EL (cell line): ENCODE measurements around the gene AFMID.
"Not testable (repeated sequence)": the region's sequence is repeated elsewhere in the genome, so short reads cannot be mapped to it uniquely, and the experiment has no call there.

Experiments used
- DNase-seq: peaks from one replicate; pipeline ENCODE4 v3.0.0-alpha.2; 2016

Gene AFMID

DNA sequence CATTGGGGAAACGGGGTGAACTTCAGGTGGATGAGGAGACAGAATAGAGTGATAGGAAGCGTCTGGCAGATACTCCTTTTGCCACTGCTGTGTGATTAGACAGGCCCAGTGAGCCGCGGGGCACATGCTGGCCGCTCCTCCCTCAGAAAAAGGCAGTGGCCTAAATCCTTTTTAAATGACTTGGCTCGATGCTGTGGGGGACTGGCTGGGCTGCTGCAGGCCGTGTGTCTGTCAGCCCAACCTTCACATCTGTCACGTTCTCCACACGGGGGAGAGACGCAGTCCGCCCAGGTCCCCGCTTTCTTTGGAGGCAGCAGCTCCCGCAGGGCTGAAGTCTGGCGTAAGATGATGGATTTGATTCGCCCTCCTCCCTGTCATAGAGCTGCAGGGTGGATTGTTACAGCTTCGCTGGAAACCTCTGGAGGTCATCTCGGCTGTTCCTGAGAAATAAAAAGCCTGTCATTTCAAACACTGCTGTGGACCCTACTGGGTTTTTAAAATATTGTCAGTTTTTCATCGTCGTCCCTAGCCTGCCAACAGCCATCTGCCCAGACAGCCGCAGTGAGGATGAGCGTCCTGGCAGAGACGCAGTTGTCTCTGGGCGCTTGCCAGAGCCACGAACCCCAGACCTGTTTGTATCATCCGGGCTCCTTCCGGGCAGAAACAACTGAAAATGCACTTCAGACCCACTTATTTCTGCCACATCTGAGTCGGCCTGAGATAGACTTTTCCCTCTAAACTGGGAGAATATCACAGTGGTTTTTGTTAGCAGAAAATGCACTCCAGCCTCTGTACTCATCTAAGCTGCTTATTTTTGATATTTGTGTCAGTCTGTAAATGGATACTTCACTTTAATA, 37.3 kb downstream of the AFMID start:
- no peak for DNase-seq

DNA sequence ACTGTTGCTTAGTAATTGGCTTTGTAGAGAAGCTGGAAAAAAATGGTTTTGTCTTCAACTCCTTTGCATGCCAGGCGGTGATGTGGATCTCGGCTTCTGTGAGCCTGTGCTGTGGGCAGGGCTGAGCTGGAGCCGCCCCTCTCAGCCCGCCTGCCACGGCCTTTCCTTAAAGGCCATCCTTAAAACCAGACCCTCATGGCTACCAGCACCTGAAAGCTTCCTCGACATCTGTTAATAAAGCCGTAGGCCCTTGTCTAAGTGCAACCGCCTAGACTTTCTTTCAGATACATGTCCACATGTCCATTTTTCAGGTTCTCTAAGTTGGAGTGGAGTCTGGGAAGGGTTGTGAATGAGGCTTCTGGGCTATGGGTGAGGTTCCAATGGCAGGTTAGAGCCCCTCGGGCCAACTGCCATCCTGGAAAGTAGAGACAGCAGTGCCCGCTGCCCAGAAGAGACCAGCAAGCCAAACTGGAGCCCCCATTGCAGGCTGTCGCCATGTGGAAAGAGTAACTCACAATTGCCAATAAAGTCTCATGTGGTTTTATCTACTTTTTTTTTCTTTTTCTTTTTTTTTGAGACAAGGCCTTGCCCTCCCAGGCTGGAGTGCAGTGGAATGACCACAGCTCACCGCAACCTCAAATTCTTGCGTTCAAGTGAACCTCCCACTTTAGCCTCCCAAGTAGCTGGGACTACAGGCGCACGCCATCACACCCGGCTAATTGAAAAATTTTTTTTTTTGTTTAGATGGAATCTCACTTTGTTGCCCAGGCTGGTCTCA, 38.1 kb downstream of the AFMID start:
- DNase-seq, result no peak

DNA sequence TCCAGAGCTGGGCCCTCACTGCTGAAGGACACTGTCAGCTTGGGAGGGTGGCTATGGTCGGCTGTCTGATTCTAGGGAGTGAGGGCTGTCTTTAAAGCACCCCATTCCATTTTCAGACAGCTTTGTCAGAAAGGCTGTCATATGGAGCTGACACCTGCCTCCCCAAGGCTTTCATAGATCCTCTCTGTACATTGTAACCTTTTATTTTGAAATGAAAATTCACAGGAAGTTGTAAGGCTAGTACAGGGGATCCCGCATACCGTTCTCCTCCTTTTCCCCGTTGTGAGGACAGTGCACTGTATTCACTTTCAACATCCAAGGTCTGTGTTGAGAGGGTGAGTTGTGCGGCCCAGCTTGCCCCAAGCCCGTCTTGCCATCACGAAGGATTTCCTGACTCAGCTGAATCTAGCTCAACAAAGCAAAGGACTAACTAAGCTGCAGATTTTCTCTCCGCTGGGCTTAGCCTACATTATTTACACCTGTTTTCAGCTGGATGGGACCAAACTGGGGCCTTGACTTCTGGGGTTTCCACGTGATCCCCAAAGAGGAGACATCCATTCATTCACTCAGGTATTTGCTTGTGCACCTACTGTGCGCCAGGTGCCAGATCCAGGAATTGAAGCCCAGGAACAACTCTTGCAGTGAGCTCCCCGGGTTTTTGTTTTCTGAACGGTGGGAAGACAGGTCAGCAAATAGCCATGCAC, 39.0 kb downstream of the AFMID start:
- DNase-seq, result no peak

DNA sequence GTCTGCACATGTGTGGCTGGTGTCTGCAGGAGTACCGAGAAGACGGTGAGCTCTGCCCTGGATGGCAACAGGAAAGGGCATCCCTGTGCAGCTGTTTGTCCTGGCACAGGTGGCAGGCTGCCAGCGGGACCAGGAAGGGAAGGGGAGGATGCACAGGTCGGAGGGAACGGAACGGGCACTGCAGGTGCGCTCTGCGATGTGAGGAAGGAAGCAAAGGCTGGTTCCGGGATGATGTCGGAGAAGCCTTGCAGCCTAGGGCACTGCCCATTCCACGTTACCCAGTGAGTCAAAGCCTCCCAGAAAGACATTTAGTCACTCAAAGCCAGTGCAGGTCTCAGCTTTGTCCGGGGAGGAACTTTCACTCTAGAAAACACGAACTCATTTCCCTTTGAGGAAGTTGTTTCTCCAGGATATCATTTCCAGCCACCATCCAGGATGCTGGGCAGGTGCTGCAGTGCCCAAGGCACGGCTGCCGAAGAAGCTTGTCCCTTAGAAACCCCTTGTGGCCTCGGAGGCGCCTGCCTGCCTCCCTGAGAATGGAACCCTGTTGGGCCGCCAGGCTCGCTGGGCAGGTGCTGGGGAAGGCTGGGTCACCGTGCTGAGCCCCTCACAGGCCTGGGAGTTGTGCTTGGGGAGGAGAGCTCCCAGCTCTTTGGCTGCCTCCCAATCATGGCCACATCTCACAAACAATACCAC, 39.7 kb downstream of the AFMID start:
- DNase-seq, result no peak

DNA sequence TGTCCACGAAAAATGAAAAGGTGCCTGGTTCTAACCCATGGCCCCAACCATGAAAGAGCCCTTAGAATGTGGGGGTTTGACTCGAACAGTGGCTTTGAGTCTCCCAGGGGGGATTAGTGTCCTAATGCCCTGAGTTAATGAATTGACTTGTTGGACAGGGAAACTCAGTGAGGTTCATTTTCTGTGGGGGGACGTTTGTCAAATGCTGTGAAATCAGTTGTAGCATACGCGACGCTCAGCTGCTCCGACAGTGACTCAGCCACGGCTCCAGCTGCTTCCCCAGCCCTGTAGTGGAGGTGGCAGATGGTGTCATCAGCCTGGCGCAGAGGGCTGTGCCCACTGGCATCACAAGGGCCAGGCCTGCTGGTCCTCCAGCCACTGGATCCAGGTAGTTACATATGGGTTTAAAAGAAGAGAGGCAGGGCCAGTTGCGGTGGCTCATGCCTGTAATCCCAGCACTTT, 40.3 kb downstream of the AFMID start:
- DNase-seq, result peak; percentile 36

DNA sequence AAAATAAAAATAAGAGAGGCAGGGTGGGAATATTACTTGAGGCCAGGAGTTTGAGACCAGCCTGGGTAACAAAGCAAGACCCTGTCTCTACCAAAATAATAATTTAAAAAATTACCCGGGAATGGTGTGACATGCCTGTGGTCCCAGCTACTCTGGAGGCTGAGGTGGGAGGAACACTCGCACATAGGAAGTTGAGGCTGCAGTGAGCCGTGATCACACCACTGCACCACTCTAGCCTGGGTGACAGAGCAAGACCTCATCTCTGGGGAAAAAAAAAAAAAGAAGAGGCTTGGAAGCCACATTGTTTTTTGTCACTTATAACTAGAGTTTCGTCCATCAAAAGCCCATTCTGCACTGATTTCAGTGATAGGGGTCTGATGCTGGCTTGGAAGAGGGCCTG, 41.0 kb downstream of the AFMID start:
- DNase-seq, result no peak

DNA sequence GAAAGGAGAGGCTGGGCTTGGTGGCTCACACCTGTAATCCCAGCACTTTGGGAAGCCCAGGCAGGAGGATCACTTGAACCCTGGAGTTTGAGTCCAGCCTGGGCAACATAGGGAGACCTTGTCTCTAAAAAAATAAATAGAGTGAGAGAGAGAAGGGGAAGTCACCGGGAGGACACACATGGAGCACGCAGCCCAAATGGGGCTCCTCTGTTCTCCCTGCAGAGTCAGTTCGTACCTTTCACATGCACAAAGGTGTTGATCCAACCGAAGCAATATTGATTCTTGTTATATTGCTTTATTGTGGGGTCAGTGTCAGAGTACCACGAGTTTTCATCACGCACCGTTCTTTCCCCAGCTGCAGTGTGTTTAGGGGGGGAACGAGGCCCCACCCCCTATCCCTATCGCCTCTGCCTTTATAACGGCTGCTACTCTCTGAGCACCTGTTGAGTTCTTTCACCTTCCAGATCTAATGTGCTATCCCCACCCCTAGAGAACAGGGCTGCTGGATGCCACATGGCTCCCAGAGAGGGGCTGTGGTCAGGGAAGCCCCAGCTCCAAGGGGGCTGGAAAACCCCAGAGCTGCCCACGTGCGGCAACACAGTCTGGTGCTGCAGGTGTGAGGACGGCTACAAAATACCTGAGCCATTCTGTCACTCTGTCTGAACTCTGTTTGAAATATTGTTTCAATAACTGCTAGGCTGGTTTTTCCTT, 43.2 kb downstream of the AFMID start:
- DNase-seq, result no peak

DNA sequence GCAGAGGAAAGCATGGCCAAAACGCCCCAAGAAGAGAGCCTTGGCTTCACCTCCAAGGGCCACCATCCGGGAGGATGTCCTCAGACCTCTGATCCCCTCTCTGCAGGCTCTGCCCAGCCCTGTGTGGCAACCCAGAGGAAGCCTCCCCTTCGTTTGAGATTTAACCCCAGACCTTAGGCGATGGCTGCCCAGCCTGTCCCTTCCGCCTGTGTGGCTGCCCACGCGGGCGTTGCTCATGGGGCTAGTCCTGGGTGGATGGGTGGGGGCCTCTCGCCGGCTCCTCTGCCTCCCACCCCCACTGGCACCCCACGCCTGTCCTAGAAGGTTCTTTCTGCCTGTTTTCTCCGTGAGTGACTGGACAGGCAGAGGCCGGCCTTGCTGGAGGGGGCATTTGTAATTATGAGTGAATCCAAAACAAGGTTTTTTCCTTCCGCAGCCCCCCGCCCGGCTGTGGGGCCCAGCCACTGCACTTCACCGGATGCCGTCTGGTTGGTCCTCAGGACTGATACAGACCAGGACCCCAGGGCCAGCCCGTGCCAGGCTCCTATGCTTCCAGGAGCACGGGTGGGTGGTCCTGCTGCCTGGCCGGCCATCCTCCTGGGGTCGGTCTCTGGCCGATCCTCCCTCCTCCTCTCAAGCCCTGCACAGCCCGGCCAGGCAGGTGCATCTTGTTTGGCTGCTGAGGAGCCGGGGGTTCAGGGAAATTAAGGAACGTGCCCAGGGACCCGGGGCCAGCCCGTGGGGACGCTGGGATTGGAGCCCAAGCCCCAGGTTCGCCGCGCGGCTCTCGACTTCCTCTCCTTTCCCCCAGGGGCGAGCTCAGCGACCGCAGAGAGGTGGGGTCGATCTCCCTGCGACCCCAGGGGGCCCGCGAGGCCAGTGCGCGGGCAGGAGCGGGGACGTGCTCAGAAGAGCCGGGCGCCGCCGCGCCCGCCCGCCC, 44.1 kb downstream of the AFMID start, which contains the start of gene TMEM235:
Gene TMEM235 (plus strand): TSS at position 636 of the 940 bp plus-strand sequence. CDS start 393 bp downstream, outside the sequence.
- DNase-seq, result no peak

DNA sequence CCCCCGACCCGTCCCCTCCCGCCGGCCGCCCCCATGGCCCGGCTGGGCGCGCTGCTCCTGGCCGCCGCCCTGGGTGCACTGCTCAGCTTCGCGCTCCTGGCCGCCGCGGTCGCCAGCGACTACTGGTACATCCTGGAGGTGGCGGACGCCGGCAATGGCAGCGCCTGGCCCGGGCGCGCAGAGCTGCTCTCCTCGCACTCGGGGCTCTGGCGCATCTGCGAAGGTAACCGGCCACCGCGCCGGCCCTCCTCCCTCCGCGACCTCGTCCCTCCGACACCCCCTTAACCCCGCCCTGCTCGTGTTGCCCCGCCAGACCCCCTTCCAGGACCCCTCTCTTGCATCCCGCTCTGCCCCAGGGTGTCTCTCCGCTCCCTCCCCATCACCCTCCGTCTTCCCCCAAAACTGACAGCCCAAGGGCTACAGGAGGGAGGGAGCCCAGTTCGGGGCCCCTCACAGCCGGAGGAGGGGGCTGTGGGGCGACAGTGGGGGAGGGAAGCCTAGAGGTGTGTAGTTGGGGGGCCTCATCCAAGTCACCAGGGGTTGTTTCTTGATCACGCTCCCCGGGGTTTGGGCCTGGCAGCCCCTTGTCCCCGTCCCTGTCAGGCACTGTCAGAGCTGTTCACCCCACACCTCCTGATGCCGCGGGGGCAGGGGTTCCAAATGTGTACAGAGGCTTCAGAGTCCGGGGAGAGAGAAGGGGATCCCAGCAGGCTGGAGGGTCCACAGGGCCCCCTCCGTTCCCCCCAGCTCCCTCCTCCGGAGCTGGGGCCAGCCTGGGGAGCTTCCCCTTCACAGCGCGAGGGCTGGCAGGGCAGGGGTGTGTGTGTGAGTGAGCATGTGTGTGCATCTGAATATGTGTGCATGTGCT, 45.1 kb downstream of the AFMID start:
- DNase-seq, result no peak

DNA sequence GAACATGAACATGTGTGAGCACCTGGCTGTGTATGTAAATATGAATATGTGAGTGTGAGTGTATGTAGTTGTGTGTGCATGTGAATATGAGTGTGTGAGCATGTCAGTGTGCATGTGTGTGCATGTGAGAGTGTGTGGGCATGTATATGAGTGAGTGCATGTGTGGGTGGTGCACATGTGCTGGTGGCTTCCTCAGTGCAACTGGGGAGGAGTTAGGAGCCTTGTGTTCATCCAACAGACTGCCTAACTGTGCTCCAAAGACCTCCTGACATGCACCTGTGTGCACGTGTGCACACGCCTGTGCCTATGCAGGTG, 45.7 kb downstream of the AFMID start:
- no peak for DNase-seq

DNA sequence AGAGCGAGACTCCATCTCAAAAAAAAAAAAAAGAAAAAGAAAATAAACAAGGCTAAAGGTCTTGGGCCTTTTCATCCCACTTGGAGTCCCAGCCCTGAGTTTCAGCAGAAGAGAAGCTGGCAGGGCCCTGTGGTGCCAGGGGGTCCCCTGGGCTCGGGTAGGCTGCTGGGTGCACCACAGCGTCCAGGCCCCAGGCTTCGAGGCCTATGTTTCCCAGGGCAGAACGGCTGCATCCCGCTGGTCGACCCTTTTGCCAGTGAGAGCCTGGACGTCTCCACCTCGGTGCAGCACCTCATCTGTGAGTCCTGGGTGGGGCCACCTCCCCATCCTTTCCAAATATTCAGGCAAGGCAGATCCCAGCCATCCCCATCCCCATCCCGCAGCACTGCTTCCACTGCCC, 46.5 kb downstream of the AFMID start:
- DNase-seq, result no peak

DNA sequence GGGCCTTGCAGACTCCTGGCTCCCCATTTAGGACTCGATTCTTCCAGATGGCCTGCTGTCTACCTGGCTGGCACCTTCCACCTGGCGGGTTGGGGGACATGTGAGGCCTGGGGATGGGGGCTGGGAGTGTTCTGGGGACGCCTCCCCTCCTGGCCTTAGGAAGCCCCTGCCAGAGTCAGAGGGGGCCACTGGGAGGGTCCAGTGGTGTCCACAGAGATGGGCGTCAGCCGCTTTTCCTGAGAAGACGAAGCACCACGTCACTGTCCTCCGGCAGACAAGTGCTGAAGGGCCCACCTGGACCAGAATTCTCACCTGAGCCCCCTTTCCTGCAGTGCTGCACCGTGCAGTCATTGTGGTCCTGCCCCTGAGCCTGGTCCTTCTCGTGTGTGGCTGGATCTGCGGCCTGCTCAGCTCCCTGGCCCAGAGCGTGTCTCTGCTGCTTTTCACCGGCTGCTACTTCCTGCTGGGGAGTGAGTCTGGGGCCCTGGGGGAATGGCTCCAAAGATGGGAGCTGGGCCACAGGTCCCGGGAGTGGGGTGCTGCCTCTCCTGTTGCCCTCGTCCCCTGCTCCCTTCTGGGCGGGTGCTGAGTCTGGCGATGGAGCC, 47.2 kb downstream of the AFMID start:
- DNase-seq, result no peak

DNA sequence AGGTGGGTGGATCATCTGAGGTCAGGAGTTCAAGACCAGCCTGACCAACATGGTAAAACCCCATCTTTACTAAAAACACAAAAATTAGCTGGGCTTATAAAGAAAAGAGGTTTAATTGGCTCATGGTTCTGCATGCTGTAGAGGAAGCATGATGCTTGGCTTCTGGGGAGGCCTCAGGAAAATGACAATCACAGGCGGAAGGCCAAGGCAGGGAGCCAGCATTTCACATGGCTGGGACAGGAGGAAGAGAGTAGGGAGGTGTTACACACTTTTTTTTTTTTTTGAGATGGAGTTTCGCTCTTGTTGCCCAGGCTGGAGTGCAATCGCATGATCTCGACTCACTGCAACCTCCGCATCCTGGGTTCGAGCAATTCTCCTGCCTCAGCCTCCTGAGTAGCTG, 47.9 kb downstream of the AFMID start:
- DNase-seq, result not testable (repeated sequence)

DNA sequence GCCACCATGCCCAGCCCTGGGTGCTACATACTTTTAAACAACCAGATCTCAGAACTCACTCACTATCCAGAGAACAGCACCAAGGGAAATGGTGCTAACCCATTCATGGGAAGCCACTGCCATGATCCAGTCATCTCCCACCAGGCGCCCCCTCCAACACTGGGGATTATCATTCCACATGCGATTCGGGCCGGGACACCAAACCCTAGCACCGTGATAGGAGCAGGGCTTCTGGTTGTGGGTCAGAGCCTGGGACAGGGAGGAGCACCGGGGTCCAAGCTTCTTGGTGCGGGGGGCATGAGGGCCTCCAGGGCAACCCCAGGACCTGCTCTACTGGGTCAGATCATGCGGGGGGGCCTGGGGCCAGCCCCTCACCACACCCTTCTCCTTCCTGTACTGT, 48.7 kb downstream of the AFMID start:
- no peak for DNase-seq

DNA sequence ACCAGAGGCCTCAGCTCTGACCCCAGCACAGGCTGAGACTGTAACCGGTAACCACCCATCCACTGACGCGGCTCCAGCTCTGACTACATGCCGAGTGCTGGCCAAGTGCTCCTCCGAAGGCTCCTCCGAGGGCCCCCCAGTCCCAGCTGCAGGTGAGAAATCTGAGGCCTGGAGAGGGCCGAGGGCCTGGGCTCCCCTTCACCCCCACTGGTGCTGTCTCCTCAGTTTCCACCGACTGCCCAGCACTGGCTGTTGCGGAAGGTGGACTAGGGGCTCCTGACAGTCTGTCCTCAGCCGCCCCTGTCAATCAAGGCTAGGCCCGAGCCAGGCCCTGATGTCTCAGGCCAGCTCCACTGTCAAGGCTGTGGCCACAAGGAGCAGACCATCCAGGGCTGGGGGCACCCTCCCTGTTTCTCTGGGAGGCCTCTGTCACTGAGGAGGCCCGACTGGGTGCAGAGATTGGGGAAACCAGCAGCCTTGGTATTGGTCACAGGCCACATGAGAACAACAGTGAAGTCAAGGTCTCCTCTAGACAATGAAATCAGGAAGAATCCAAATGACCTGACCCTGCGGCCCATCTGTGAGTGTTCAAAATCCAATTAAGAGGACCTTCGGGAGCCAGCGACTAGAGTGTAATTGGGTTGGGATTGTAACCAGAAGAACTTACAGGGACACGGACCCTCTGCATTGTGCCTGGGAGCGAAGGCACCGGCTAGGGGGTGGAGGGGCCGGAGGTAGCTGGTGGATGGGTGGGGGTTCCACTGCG, 49.4 kb downstream of the AFMID start:
- no peak for DNase-seq

DNA sequence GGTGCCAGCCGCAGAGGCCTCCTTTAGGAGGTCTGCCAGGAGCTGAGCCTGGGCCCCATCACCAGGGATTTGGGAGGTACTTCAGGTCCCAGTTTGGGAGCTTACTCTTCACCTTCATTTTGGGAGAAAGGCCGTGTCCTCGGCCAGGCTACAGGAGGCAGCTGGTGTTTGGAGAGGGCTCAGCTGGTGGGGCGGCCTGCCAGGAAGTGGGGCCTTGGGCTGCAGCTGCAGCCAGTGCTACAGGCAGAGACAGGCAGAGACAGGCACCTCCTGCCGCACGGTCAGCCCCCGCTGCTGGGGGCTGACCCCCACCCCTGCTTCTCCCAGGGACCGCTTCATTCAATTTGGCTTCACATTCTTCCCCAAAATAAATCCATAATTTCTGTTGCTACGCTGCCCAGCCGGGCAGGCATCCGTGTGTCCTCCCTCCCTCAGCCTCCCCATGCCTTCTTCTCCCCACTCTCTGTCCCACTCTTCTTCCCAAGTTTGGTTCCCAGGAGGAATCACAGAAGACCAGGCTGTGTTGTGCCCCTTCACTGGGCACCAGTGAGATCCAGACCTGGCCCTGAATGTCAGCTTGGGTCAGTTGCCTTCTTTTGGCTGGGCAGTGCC, 50.3 kb downstream of the AFMID start:
- DNase-seq, result no peak

DNA sequence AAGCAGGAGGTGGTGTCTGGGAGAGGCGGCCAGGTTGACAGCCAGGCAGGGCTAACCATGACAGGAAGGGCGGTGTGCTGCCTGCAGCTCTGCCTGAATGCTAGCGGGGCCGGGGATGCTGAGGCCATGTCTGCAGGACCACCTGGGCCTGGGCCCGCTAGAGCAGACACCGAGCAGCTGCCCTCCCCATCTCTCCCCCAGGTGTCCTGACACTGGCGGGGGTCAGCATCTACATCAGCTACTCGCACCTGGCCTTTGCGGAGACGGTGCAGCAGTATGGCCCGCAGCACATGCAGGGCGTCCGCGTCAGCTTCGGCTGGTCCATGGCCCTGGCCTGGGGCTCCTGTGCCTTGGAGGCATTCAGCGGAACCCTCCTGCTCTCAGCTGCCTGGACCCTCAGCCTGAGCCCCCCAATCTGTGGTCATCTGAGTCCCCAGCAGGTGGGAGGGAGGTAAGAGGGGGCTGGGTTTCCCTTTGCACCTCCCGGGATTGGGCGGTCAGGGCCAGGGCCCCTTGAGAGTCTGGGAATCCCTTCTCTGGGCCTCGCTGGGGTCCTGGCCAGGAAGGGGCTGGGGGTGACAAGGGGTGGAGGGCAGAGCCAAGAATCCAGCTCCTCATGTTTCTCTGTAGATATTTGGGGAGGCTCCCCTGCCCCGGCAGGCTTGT, 51.8 kb downstream of the AFMID start:
- no peak for DNase-seq

DNA sequence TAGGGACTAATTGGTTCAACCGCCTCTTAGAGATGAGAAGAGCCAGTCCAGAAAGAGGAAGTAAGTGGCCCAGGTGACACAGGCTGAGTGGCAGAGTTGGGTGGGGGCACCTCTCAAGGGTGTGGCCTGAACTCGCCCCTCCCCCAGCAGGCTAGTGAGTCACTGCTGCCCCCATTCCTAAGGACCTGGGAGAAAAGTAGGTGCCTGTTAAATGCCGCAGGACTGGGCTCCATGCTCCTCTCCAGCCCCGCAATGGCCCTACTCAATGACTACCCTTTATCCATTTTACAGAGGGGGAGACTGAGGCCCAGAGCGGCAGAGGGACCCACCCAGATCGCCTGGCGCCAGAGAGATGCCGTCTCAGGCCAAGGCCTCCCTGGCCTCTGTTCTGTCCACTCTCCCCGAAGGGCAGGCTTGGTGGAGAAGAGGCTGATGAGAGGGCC, 52.3 kb downstream of the AFMID start:
- DNase-seq, result no peak
